Stomach (tissue), 9 donors: ENCODE data around the gene KPNA5. TPM values are rescaled to one million over a fixed set of nuclear protein-coding genes. Genes with fewer than 3 reads are reported as not detected.

ENCODE experiments used
- DNase-seq, 2 donors: peaks; one replicate each; pipeline versions ENCODE4 v3.0.0 to v3.0.0-alpha.2; 2013 to 2019
- H3K27ac ChIP-seq, 5 donors: fragments of 200-600 bp in 4 of 5; sonication (generic) in 4 of 5; one replicate each; pipeline ENCODE4 v1.5.1; 2013 to 2019; ENCODE audit warnings: mild to moderate bottlenecking in 1 of 5, moderate library complexity in 1 of 5
- H3K27me3 ChIP-seq, 3 donors: fragments of 200-600 bp; sonication (generic); one replicate each; pipeline ENCODE4 v1.5.1; 2017 to 2019; ENCODE audit warnings: mixed run types in 1 of 3
- H3K36me3 ChIP-seq, 4 donors: fragments of 200-600 bp; sonication (generic); 1 replicate in 3 of 4; 2 replicates in 1 of 4; pipeline ENCODE4 v1.5.1; 2016 to 2019
- H3K4me1 ChIP-seq, 4 donors: fragments of 200-600 bp; sonication (generic); one replicate each; pipeline ENCODE4 v1.5.1; 2016 to 2019
- H3K4me3 ChIP-seq, 4 donors: fragments of 200-600 bp; sonication (generic) in 3 of 4; one replicate each; pipeline ENCODE4 v1.5.1; 2016 to 2019; ENCODE audit warnings: mild to moderate bottlenecking in 1 of 4
- H3K9me3 ChIP-seq, 4 donors: fragments of 200-600 bp; sonication (generic); one replicate each; pipeline ENCODE4 v1.5.1; 2016 to 2019
- CTCF ChIP-seq, 7 experiments: fragments of 450-650 bp in 4 of 7; fragments of 200-600 bp in 3 of 7; sonication (generic) in 3 of 7; IDR thresholded peaks; one replicate each; pipeline ENCODE4 v1.5.1; 2016 to 2019; ENCODE audit warnings: antibody characterized with exemption in 7 of 7, control low read depth in 2 of 7, mild to moderate bottlenecking in 1 of 7
- EP300 ChIP-seq: sonication (generic); formaldehyde crosslinking; IDR thresholded peaks from one replicate; pipeline ENCODE4 v1.6.1; 2017; ENCODE audit warnings: antibody characterized with exemption
- POLR2A ChIP-seq, 4 donors: fragments of 450-650 bp; IDR thresholded peaks; one replicate each; pipeline ENCODE4 v1.6.1; 2016; ENCODE audit warnings: antibody characterized with exemption in 4 of 4, control low read depth in 2 of 4, mild to moderate bottlenecking in 1 of 4, moderate library complexity in 1 of 4
- POLR2AphosphoS5 ChIP-seq, 3 donors: sonication (generic); formaldehyde crosslinking; IDR thresholded peaks; one replicate each; pipeline ENCODE4 v1.6.1; 2016; ENCODE audit warnings: antibody characterized with exemption in 3 of 3
- WGBS, 5 donors: extraction: QIAGEN DNeasy Blood & Tissue Kit in 3 of 5; methylation state at CpG; one replicate each; pipeline versions ENCODE4 v1.1.5 to v1.1.7; 2013 to 2018; 5-methylcytosine and 5-hydroxymethylcytosine counted together
- intact Hi-C: fragments of 100-400 bp; cut with DNase I; formaldehyde crosslinking; loops from one replicate; pipeline ENCODE4 v1.15.1; 2023; ENCODE audit warnings: low total_unique reads
- polyA plus RNA-seq, 3 donors: library from polyadenylated mRNA; stranded (reverse); fragments of 200-250 nt; gene quantifications; one replicate each; pipeline ENCODE4 v1.2.3, GENCODE V29; 2013
- total RNA-seq, 5 donors: library from RNA; depleted of rRNA; stranded (reverse); fragments of >200 nt; gene quantifications; one replicate each; pipeline versions ENCODE4 v1.1.0 to v1.2.3, GENCODE V29; 2014 to 2016
- donor health status: healthy with polysubstance abuse.
- donor health status: Bipolar disorder and iron deficiency.
- donor health status: healthy.

The KPNA5 gene
- total and polyA plus RNA-seq, 8 donors, result 1.5 to 37.9 (median 3.5) TPM

- TF ChIP-seq POLR2AphosphoS5 (IDR thresholded peaks at IDR 0.05) (no peak), POLR2A (IDR thresholded peaks at IDR 0.05) (no peak), EP300 (no peak), CTCF (IDR thresholded peaks at IDR 0.05) (no peak)
- no peak overlapping the region for H3K4me3 ChIP-seq
- peaks cover 0 to 16% (median 4%) of the 10 kb centered on the region in 4 donors for H3K9me3 ChIP-seq
- H3K4me1 ChIP-seq, result no peaks in the 10 kb centered on the region
- DNase-seq, result no peak
- no peaks in the 10 kb centered on the region for H3K27me3 ChIP-seq
- 39 to 76% (median 62%) methylated on average over 5 of the region's 5 CpGs for WGBS, 5 donors
- no peaks in the 10 kb centered on the region for H3K36me3 ChIP-seq
- no peak overlapping the region for H3K27ac ChIP-seq
- intact Hi-C loops, result no loop called here
Observed at GRCh38 chr6:116745176-116745575, 64.2 kb downstream of the KPNA5 start.

GRCh38 chr6:116761779-116762178 is 80.8 kb downstream of the KPNA5 start:
- H3K4me3 ChIP-seq, result no peak overlapping the region
- peaks cover 6 to 18% (median 15%) of the 10 kb centered on the region in 4 donors for H3K4me1 ChIP-seq
- no peak overlapping the region for H3K27ac ChIP-seq
- H3K9me3 ChIP-seq, result no peaks in the 10 kb centered on the region
- WGBS, 5 donors, result 51 to 74% (median 68%) methylated on average over 4 of the region's 4 CpGs
- no peak for DNase-seq
- intact Hi-C loops, result no loop called here
- TF ChIP-seq EP300 (no peak), POLR2AphosphoS5 (IDR thresholded peaks at IDR 0.05) (no peak), CTCF (IDR thresholded peaks at IDR 0.05) (no peak), POLR2A (IDR thresholded peaks at IDR 0.05) (no peak)
- peaks cover 0 to 31% (median 21%) of the 10 kb centered on the region in 3 donors for H3K27me3 ChIP-seq
- H3K36me3 ChIP-seq, result no peaks in the 10 kb centered on the region

GRCh38 chr6:116762235-116762634 is 81.2 kb downstream of the KPNA5 start:
- WGBS, 5 donors, result 83 to 100% (median 89%) methylated on average over 1 of the region's 1 CpG

GRCh38 chr6:116763048-116763447 is 82.0 kb downstream of the KPNA5 start:
- Histone ChIP-seq H3K36me3 (no peaks in the 10 kb centered on the region), H3K4me3 (no peak overlapping the region), H3K27me3 (peaks cover 0 to 34% (median 21%) of the 10 kb centered on the region in 3 donors), H3K4me1 (peaks cover 6 to 18% (median 15%) of the 10 kb centered on the region in 4 donors), H3K9me3 (no peaks in the 10 kb centered on the region), H3K27ac (no peak overlapping the region)
- intact Hi-C loops, result no loop called here
- no peak for DNase-seq
- TF ChIP-seq POLR2A (IDR thresholded peaks at IDR 0.05) (no peak), POLR2AphosphoS5 (IDR thresholded peaks at IDR 0.05) (no peak), EP300 (no peak), CTCF (IDR thresholded peaks at IDR 0.05) (no peak)

More at GRCh38 chr6:116762235-116762634, 81.2 kb downstream of the KPNA5 start:
- TF ChIP-seq POLR2A (IDR thresholded peaks at IDR 0.05) (no peak), EP300 (no peak), CTCF (IDR thresholded peaks at IDR 0.05) (no peak), POLR2AphosphoS5 (IDR thresholded peaks at IDR 0.05) (no peak)
- no peak for DNase-seq
- Histone ChIP-seq H3K27ac (no peak overlapping the region), H3K36me3 (no peaks in the 10 kb centered on the region), H3K4me3 (no peak overlapping the region), H3K4me1 (peaks cover 6 to 18% (median 15%) of the 10 kb centered on the region in 4 donors), H3K27me3 (peaks cover 0 to 34% (median 21%) of the 10 kb centered on the region in 3 donors), H3K9me3 (no peaks in the 10 kb centered on the region)
- intact Hi-C loops, result no loop called here
